HCT116 (cell line): ENCODE results near the gene OCRL. TPM values are rescaled to one million over a fixed set of nuclear protein-coding genes. Genes with fewer than 3 reads are reported as not detected.

Experiments
- ATAC-seq: fragments of 200-7000 bp; cut with Tn5 transposase; 2 replicates; pipeline ENCODE4 v1.9.1; 2020; ENCODE audit warnings: mild to moderate bottlenecking, moderate library complexity
- BruUV-seq: library from RNA; stranded (reverse); fragments of 400-500 nt; replicated peaks from 2 replicates; lab custom pipeline; 2021; lab: Mats Ljungman, UMichigan
- CTCF ChIA-PET: fragments of 300-600 bp; sonication (Branson Sonifier 250); formaldehyde crosslinking; loops from one replicate; lab custom pipeline; 2021; ENCODE audit warnings: antibody characterized with exemption; lab: Charles Lee
- POLR2A ChIA-PET: fragments of 300-600, 350-600 bp; sonication (Branson Sonifier 250); formaldehyde crosslinking; loops from one replicate; lab custom pipeline; 2021; ENCODE audit warnings: antibody characterized with exemption; lab: Charles Lee
- RAD21 ChIA-PET, 2 experiments: fragments of 300-600 bp; sonication (Branson Sonifier 250); formaldehyde crosslinking; loops; one replicate each; lab custom pipeline; 2023; ENCODE audit warnings: low total read pairs in 2 of 2; ENCODE audit not compliant: uncharacterized antibody in 2 of 2, unreplicated experiment in 2 of 2, low non-redundant PET in 1 of 2; lab: Charles Lee
- DNase-seq: peaks from one replicate; pipeline ENCODE4 v3.0.0-alpha.2; 2010; ENCODE audit warnings: low read depth, low spot score
- H2AFZ ChIP-seq: fragments of 200-600 bp; shearing (Covaris generic), sonication (generic); 2 replicates; pipeline ENCODE4 v1.6.1; 2017; ENCODE audit warnings: low read depth, mixed run types, mixed read lengths, antibody characterized with exemption, low read length; ENCODE audit not compliant: poor library complexity, severe bottlenecking
- H3K27ac ChIP-seq: 2 replicates; pipeline ENCODE4 v1.5.1; 2012; ENCODE audit warnings: low read depth, low read length
- H3K27me3 ChIP-seq: fragments of 200-600 bp; sonication (generic); 2 replicates; pipeline ENCODE4 v1.6.1; 2016; ENCODE audit warnings: mixed run types, low read length, mixed read lengths; ENCODE audit not compliant: insufficient read depth
- H3K36me3 ChIP-seq, 2 experiments: fragments of 200-500 bp in 1 of 2; fragments of 200-600 bp in 1 of 2; sonication (Bioruptor generic) in 1 of 2; sonication (generic) in 1 of 2; 2 replicates each; pipeline versions ENCODE4 v1.5.1 to v1.6.1; 2014 to 2016; ENCODE audit warnings: low read length in 2 of 2, inconsistent platforms in 1 of 2, mixed read lengths in 1 of 2, mixed run types in 1 of 2; ENCODE audit not compliant: insufficient read depth in 2 of 2, control insufficient read depth in 1 of 2
- H3K4me1 ChIP-seq, 2 experiments: fragments of 200-600 bp in 1 of 2; sonication (generic) in 1 of 2; 2 replicates each; pipeline versions ENCODE4 v1.5.1 to v1.6.1; 2012 to 2017; ENCODE audit warnings: low read length in 2 of 2, inconsistent platforms in 1 of 2, mild to moderate bottlenecking in 1 of 2, mixed read lengths in 1 of 2, mixed run types in 1 of 2, moderate library complexity in 1 of 2; ENCODE audit not compliant: insufficient read depth in 2 of 2, control insufficient read depth in 1 of 2
- H3K4me2 ChIP-seq: fragments of 200-600 bp; sonication (generic); 2 replicates; pipeline ENCODE4 v1.6.1; 2017; ENCODE audit warnings: mixed run types, low read length, mixed read lengths
- H3K4me3 ChIP-seq, 2 experiments: fragments of 200-600 bp in 1 of 2; sonication (generic) in 1 of 2; replicated peaks in 1 of 2; 2 replicates each; pipeline ENCODE4 v1.5.1; 2011 to 2016; ENCODE audit warnings: low read length in 2 of 2, control low read depth in 1 of 2, low read depth in 1 of 2, mild to moderate bottlenecking in 1 of 2, mixed read lengths in 1 of 2, mixed run types in 1 of 2
- H3K79me2 ChIP-seq: fragments of 200-600 bp; sonication (generic); 2 replicates; pipeline ENCODE4 v1.6.1; 2017; ENCODE audit warnings: mild to moderate bottlenecking, mixed run types, low read length, moderate library complexity, mixed read lengths; ENCODE audit not compliant: insufficient read depth
- H3K9ac ChIP-seq: fragments of 200-600 bp; sonication (generic); 2 replicates; pipeline ENCODE4 v1.6.1; 2016; ENCODE audit warnings: low read length, mixed read lengths
- H3K9me2 ChIP-seq: fragments of 200-600 bp; sonication (generic), shearing (Covaris generic); 2 replicates; pipeline ENCODE4 v1.6.1; 2017; ENCODE audit warnings: mixed run types, mild to moderate bottlenecking, moderate library complexity; ENCODE audit not compliant: insufficient read depth
- H3K9me3 ChIP-seq, 2 experiments: fragments of 200-500 bp in 1 of 2; fragments of 200-600 bp in 1 of 2; sonication (Bioruptor generic) in 1 of 2; sonication (generic) in 1 of 2; 2 replicates each; pipeline ENCODE4 v1.6.1; 2014 to 2017; ENCODE audit warnings: low read length in 2 of 2, mixed read lengths in 2 of 2, inconsistent platforms in 1 of 2, low read depth in 1 of 2, mild to moderate bottlenecking in 1 of 2, mixed run types in 1 of 2, moderate library complexity in 1 of 2; ENCODE audit not compliant: control insufficient read depth in 1 of 2, insufficient read depth in 1 of 2
- H4K20me1 ChIP-seq: fragments of 200-600 bp; sonication (generic), shearing (Covaris generic); 2 replicates; pipeline ENCODE4 v1.6.1; 2017; ENCODE audit warnings: mixed run types, mild to moderate bottlenecking, moderate library complexity; ENCODE audit not compliant: insufficient read depth
- ATF3 ChIP-seq: IDR thresholded peaks from 2 replicates; pipeline ENCODE4 v1.6.1; 2012
- CBX3 ChIP-seq: IDR thresholded peaks from 2 replicates; pipeline ENCODE4 v1.6.1; 2012; ENCODE audit warnings: low read depth
- CEBPB ChIP-seq: IDR thresholded peaks from 2 replicates; pipeline ENCODE4 v1.6.1; 2012; ENCODE audit warnings: low read depth
- CTCF ChIP-seq, 3 experiments: fragments of 200-600 bp in 1 of 3; sonication (generic) in 1 of 3; IDR thresholded peaks in 2 of 3; conservative IDR thresholded peaks in 1 of 3; 2 replicates each; pipeline ENCODE4 v1.5.1; 2012 to 2017; ENCODE audit warnings: low read depth in 2 of 3, low read length in 2 of 3, antibody characterized with exemption in 1 of 3, borderline replicate concordance in 1 of 3, control low read depth in 1 of 3, mild to moderate bottlenecking in 1 of 3, mixed read lengths in 1 of 3, mixed run types in 1 of 3, moderate library complexity in 1 of 3; ENCODE audit not compliant: insufficient read depth in 1 of 3
- EGR1 ChIP-seq: IDR thresholded peaks from 2 replicates; pipeline ENCODE4 v1.6.1; 2012; ENCODE audit warnings: low read depth
- ELF1 ChIP-seq: IDR thresholded peaks from 2 replicates; pipeline ENCODE4 v1.6.1; 2012; ENCODE audit warnings: low read depth, borderline replicate concordance
- EZH2phosphoT487 ChIP-seq: fragments of 200-600 bp; IDR thresholded peaks from 2 replicates; pipeline ENCODE4 v1.6.1; 2018; ENCODE audit warnings: antibody characterized with exemption, borderline replicate concordance
- FOSL1 ChIP-seq: IDR thresholded peaks from 2 replicates; pipeline ENCODE4 v1.6.1; 2012; ENCODE audit warnings: low read depth
- MAX ChIP-seq: IDR thresholded peaks from 2 replicates; pipeline ENCODE4 v1.6.1; 2012
- POLR2A ChIP-seq: IDR thresholded peaks from 2 replicates; pipeline ENCODE4 v1.7.0; 2011; ENCODE audit warnings: borderline replicate concordance; ENCODE audit not compliant: insufficient read depth, insufficient read length; ENCODE audit errors: extremely low read depth
- RAD21 ChIP-seq: IDR thresholded peaks from 2 replicates; pipeline ENCODE4 v1.6.1; 2012; ENCODE audit warnings: low read depth, mild to moderate bottlenecking
- SIN3A ChIP-seq: IDR thresholded peaks from 2 replicates; pipeline ENCODE4 v1.6.1; 2012; ENCODE audit warnings: low read depth
- TCF7L2 ChIP-seq: IDR thresholded peaks from 2 replicates; pipeline ENCODE4 v1.7.0; 2011; ENCODE audit warnings: borderline replicate concordance, inconsistent platforms; ENCODE audit not compliant: insufficient read depth, insufficient read length; ENCODE audit errors: extremely low read depth
- ZBTB33 ChIP-seq: IDR thresholded peaks from 2 replicates; pipeline ENCODE4 v1.6.1; 2011; ENCODE audit warnings: mild to moderate bottlenecking, low read length, moderate library complexity; ENCODE audit not compliant: insufficient replicate concordance; ENCODE audit errors: extremely low read depth
- ZFX ChIP-seq: fragments of 450-650 bp; IDR thresholded peaks from 2 replicates; pipeline ENCODE4 v1.6.1; 2017
- intact Hi-C: fragments of 100-400 bp; cut with micrococcal nuclease; formaldehyde crosslinking; loops from 2 replicates; pipeline ENCODE4 v1.10.0; 2022
- total RNA-seq: library from RNA; stranded (reverse); gene quantifications from one replicate; pipeline ENCODE4 v1.2.1, GENCODE V29; 2021; ENCODE audit not compliant: unreplicated experiment

OCRL gene
- total RNA-seq, 1 experiment from 2014 or later: 19.8 TPM

- no TSS peak for BruUV-seq
- H3K4me3 ChIP-seq: no peak overlapping the region
These were observed 37.8 kb downstream of the OCRL start for GRCh38 chrX:129577877-129578276.

GRCh38 chrX:129581904-129582303, 41.8 kb downstream of the OCRL start:
- H3K36me3 ChIP-seq: peaks cover 0 to 6% of the 10 kb centered on the region in 2 experiments; a peak in 1 of 4 replicates
- ChIA-PET POLR2A (no interaction called here), CTCF (no interaction called here), RAD21 (no interaction called here)
- no peaks in the 10 kb centered on the region for H3K79me2 ChIP-seq
- intact Hi-C loops: no loop called here
- no peak overlapping the region for H3K4me2 ChIP-seq
- H3K9me3 ChIP-seq: no peaks in the 10 kb centered on the region
- DNase-seq (no peak), ATAC-seq (no peak)
- no peaks in the 10 kb centered on the region for H3K27me3 ChIP-seq
- no peaks in the 10 kb centered on the region for H3K9me2 ChIP-seq
- H3K27ac ChIP-seq: no peak overlapping the region
- H3K4me1 ChIP-seq: no peaks in the 10 kb centered on the region
- no TSS peak for BruUV-seq
- TF ChIP-seq CBX3: no peak
- TF ChIP-seq CEBPB: no peak
- TF ChIP-seq ELF1: no peak
- no peak for TF ChIP-seq ZFX
- no peak for TF ChIP-seq POLR2A
- TF ChIP-seq EGR1: no peak
- no peak for TF ChIP-seq SIN3A
- TF ChIP-seq ZBTB33: no peak
- TF ChIP-seq RAD21: no peak
- TF ChIP-seq ATF3: no peak
- TF ChIP-seq TCF7L2: no peak
- no peak for TF ChIP-seq CTCF (IDR thresholded peaks at IDR 0.05 in 2 of 3, conservative IDR thresholded peaks at IDR 0.05 in 1 of 3; ENCODE audit: borderline replicate concordance in 1 of 3, insufficient read depth in 1 of 3, low read depth in 2 of 3, low read length in 2 of 3)
- TF ChIP-seq, all 23 proteins: peak for 0
- Histone ChIP-seq H3K4me3 (no peak overlapping the region), H4K20me1 (no peaks in the 10 kb centered on the region), H3K9ac (no peak overlapping the region), H2AFZ (no peak overlapping the region)

More at GRCh38 chrX:129577877-129578276, 37.8 kb downstream of the OCRL start:
- H3K4me1 ChIP-seq: no peaks in the 10 kb centered on the region
- H3K4me2 ChIP-seq: no peak overlapping the region
- no peaks in the 10 kb centered on the region for H4K20me1 ChIP-seq
- POLR2A ChIA-PET: no interaction called here
- H3K27ac ChIP-seq: no peak overlapping the region
- CTCF ChIA-PET: no interaction called here
- no peak overlapping the region for H2AFZ ChIP-seq
- no peak for TF ChIP-seq MAX
- TF ChIP-seq CBX3: no peak
- no peak for TF ChIP-seq EZH2phosphoT487
- TF ChIP-seq POLR2A: no peak
- TF ChIP-seq EGR1: no peak
- no peak for TF ChIP-seq RAD21
- no peak for TF ChIP-seq FOSL1
- no peak for TF ChIP-seq ZFX
- no peaks in the 10 kb centered on the region for H3K79me2 ChIP-seq
- peaks cover 0 to 10% of the 10 kb centered on the region in 2 experiments; a peak in 1 of 4 replicates for H3K36me3 ChIP-seq
- H3K9me2 ChIP-seq: no peaks in the 10 kb centered on the region
- intact Hi-C loops: no loop called here
- ATAC-seq: no peak
- RAD21 ChIA-PET: no interaction called here
- H3K27me3 ChIP-seq: no peaks in the 10 kb centered on the region
- H3K9ac ChIP-seq: no peak overlapping the region
- no peaks in the 10 kb centered on the region for H3K9me3 ChIP-seq
- DNase-seq: no peak
